CD14-positive monocyte (primary cell): Measurements from ENCODE around the gene SLC10A4. TPM values are rescaled to one million over a fixed set of nuclear protein-coding genes. Genes with fewer than 3 reads are reported as not detected.

Experiments
- DNase-seq, 3 donors: peaks; one replicate each; pipeline ENCODE4 v3.0.0-alpha.2; 2011 to 2022
- H2AFZ ChIP-seq: 2 replicates; pipeline ENCODE4 v1.6.0; 2012; ENCODE audit warnings: mild to moderate bottlenecking, low read depth, low read length, inconsistent platforms; ENCODE audit not compliant: insufficient read depth, poor library complexity, severe bottlenecking
- H3K27ac ChIP-seq, 2 donors: 1 replicate in 1 of 2; 2 replicates in 1 of 2; pipeline ENCODE4 v1.5.1; 2012 to 2013; ENCODE audit warnings: low read length in 2 of 2, control low read depth in 1 of 2, inconsistent platforms in 1 of 2, low read depth in 1 of 2, mild to moderate bottlenecking in 1 of 2
- H3K27me3 ChIP-seq, 2 donors: one replicate each; pipeline versions ENCODE4 v1.6.0 to v1.6.1; 2011 to 2013; ENCODE audit warnings: low read length in 2 of 2; ENCODE audit not compliant: control insufficient read depth in 2 of 2, insufficient read depth in 2 of 2
- H3K36me3 ChIP-seq, 2 donors: replicated peaks in 1 of 2; 1 replicate in 1 of 2; 2 replicates in 1 of 2; pipeline versions ENCODE4 v1.5.1 to v1.6.1; 2012 to 2013; ENCODE audit warnings: low read length in 2 of 2, control low read depth in 1 of 2, inconsistent platforms in 1 of 2, mild to moderate bottlenecking in 1 of 2; ENCODE audit not compliant: insufficient read depth in 2 of 2, control insufficient read depth in 1 of 2
- H3K4me1 ChIP-seq, 2 donors: 1 replicate in 1 of 2; 2 replicates in 1 of 2; pipeline versions ENCODE4 v1.5.1 to v1.6.1; 2012 to 2013; ENCODE audit warnings: low read length in 2 of 2, control low read depth in 1 of 2, inconsistent platforms in 1 of 2, mild to moderate bottlenecking in 1 of 2, moderate library complexity in 1 of 2; ENCODE audit not compliant: insufficient read depth in 2 of 2, control insufficient read depth in 1 of 2
- H3K4me2 ChIP-seq: replicated peaks from 2 replicates; pipeline ENCODE3; 2012; ENCODE audit warnings: low read length, moderate library complexity, mild to moderate bottlenecking; ENCODE audit not compliant: poor library complexity, severe bottlenecking; ENCODE audit errors: extremely low read depth
- H3K4me3 ChIP-seq, 3 experiments: fragments of 200-600 bp in 1 of 3; sonication (generic) in 1 of 3; replicated peaks in 1 of 3; 1 replicate in 2 of 3; 2 replicates in 1 of 3; pipeline ENCODE4 v1.5.1; 2011 to 2013; ENCODE audit warnings: low read length in 3 of 3, mild to moderate bottlenecking in 3 of 3, control low read depth in 2 of 3, low read depth in 2 of 3, inconsistent platforms in 1 of 3, moderate library complexity in 1 of 3
- H3K79me2 ChIP-seq: 2 replicates; pipeline ENCODE4 v1.6.0; 2012; ENCODE audit warnings: mild to moderate bottlenecking, control low read depth, inconsistent platforms, low read length, moderate library complexity; ENCODE audit not compliant: insufficient read depth
- H3K9ac ChIP-seq: 2 replicates; pipeline ENCODE4 v1.6.0; 2017; ENCODE audit warnings: low read length, mild to moderate bottlenecking; ENCODE audit not compliant: insufficient read depth, poor library complexity, severe bottlenecking
- H3K9me3 ChIP-seq, 2 donors: replicated peaks in 1 of 2; 1 replicate in 1 of 2; 2 replicates in 1 of 2; pipeline versions ENCODE4 v1.5.1 to v1.6.1; 2012 to 2013; ENCODE audit warnings: low read length in 2 of 2, control low read depth in 1 of 2; ENCODE audit not compliant: control insufficient read depth in 1 of 2, insufficient read depth in 1 of 2
- H4K20me1 ChIP-seq: 2 replicates; pipeline ENCODE4 v1.6.0; 2012; ENCODE audit warnings: mild to moderate bottlenecking, low read length, control low read depth, moderate library complexity; ENCODE audit not compliant: insufficient read depth
- H3K27ac Mint-ChIP-seq, 7 donors: one replicate each; pipeline ENCODE4 v1.8.0; 2020; ENCODE audit warnings: mild to moderate bottlenecking in 7 of 7, mixed read lengths in 7 of 7, moderate library complexity in 6 of 7, inconsistent platforms in 2 of 7
- H3K27me3 Mint-ChIP-seq, 3 donors: one replicate each; pipeline ENCODE4 v1.8.0; 2021 to 2022; ENCODE audit warnings: low read depth in 3 of 3, mild to moderate bottlenecking in 3 of 3, mixed read lengths in 3 of 3, moderate library complexity in 3 of 3, inconsistent platforms in 1 of 3
- H3K36me3 Mint-ChIP-seq, 2 donors: one replicate each; pipeline ENCODE4 v1.8.0; 2020; ENCODE audit warnings: mixed read lengths in 2 of 2, inconsistent platforms in 1 of 2, mild to moderate bottlenecking in 1 of 2
- H3K4me1 Mint-ChIP-seq: one replicate; pipeline ENCODE4 v1.8.0; 2020; ENCODE audit warnings: mild to moderate bottlenecking, mixed read lengths
- H3K4me3 Mint-ChIP-seq, 2 donors: one replicate each; pipeline ENCODE4 v1.8.0; 2020; ENCODE audit warnings: mild to moderate bottlenecking in 2 of 2, mixed read lengths in 2 of 2, moderate library complexity in 1 of 2
- H3K9me3 Mint-ChIP-seq, 7 donors: one replicate each; pipeline ENCODE4 v1.8.0; 2020 to 2022; ENCODE audit warnings: mixed read lengths in 7 of 7, mild to moderate bottlenecking in 6 of 7, moderate library complexity in 6 of 7, inconsistent platforms in 2 of 7
- WGBS: methylation state at CpG from one replicate; pipeline ENCODE4 v1.1.5; 2013; ENCODE audit warnings: missing lambda C conversion rate; ENCODE audit not compliant: insufficient coverage; 5-methylcytosine and 5-hydroxymethylcytosine counted together
- intact Hi-C, 2 donors: fragments of 100-400 bp; cut with micrococcal nuclease; formaldehyde crosslinking; loops; one replicate each; pipeline versions ENCODE4 v1.15.0 to v1.15.1; 2023
- polyA plus RNA-seq, 3 donors: library from polyadenylated mRNA; depleted of rRNA in 1 of 3; unstranded in 2 of 3; stranded (reverse) in 1 of 3; fragments of 300-500 nt in 2 of 3; fragments of >200 nt in 1 of 3; fragmentation: Illumina TruSeq in 2 of 3; gene quantifications; 1 replicate in 2 of 3; 2 replicates in 1 of 3; pipeline ENCODE4 v1.2.3, GENCODE V29; 2012 to 2021
- TF ChIP-seq, protein P1 (sequence below): fragments of 200-600 bp; IDR thresholded peaks from one replicate; pipeline ENCODE4 v1.8.0; 2022; ENCODE audit warnings: antibody characterized with exemption, mild to moderate bottlenecking

The SLC10A4 gene
- polyA plus RNA-seq, 3 donors = not detected

DNA sequence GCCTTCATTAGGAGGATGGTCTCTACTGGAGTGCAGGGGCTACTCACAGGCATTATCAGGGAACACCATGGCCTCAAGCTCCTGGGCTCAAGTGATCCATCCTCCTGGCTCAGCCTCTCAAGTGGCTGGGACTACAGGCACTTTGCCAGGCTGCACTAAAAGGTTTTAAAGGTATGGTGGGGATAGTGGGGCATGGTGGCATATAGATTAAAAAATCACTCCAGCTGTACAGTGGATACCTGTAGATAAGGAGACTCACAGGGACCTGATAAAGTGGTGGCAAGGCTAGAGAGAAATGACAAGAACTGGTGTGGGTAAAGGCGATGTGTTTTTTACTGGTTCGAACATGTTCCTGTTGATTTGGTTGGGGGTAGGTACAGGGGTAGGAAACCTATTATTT, 12.8 kb downstream of the SLC10A4 start:
- H3K27me3 Mint-ChIP-seq = peaks cover 18 to 27% (median 22%) of the 10 kb centered on the region in 3 donors
- Histone ChIP-seq H3K36me3 (peaks cover 32 to 33% of the 10 kb centered on the region in 2 donors), H3K9me3 (peaks cover 0 to 3% of the 10 kb centered on the region in 2 donors), H4K20me1 (no peaks in the 10 kb centered on the region), H3K9ac (no peak overlapping the region), H3K4me2 (no peak overlapping the region), H3K4me1 (peaks cover 0 to 2% of the 10 kb centered on the region in 2 donors), H3K27ac (no peak overlapping the region), H3K79me2 (no peaks in the 10 kb centered on the region), H3K4me3 (no peak overlapping the region), H2AFZ (no peak overlapping the region), H3K27me3 (peaks cover 14 to 24% of the 10 kb centered on the region in 2 donors)
- WGBS = 100% methylated on average over 1 of the region's 2 CpGs
- TF ChIP-seq, protein P1, sequence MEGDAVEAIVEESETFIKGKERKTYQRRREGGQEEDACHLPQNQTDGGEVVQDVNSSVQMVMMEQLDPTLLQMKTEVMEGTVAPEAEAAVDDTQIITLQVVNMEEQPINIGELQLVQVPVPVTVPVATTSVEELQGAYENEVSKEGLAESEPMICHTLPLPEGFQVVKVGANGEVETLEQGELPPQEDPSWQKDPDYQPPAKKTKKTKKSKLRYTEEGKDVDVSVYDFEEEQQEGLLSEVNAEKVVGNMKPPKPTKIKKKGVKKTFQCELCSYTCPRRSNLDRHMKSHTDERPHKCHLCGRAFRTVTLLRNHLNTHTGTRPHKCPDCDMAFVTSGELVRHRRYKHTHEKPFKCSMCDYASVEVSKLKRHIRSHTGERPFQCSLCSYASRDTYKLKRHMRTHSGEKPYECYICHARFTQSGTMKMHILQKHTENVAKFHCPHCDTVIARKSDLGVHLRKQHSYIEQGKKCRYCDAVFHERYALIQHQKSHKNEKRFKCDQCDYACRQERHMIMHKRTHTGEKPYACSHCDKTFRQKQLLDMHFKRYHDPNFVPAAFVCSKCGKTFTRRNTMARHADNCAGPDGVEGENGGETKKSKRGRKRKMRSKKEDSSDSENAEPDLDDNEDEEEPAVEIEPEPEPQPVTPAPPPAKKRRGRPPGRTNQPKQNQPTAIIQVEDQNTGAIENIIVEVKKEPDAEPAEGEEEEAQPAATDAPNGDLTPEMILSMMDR = no peak
- no peak overlapping the region for H3K27ac Mint-ChIP-seq
- H3K4me1 Mint-ChIP-seq = no peaks in the 10 kb centered on the region
- H3K9me3 Mint-ChIP-seq = peaks cover 0 to 7% (median 2%) of the 10 kb centered on the region in 7 donors
- intact Hi-C loops = no loop called here
- DNase-seq = no peak
- peaks cover 35 to 41% of the 10 kb centered on the region in 2 donors for H3K36me3 Mint-ChIP-seq
- no peak overlapping the region for H3K4me3 Mint-ChIP-seq

DNA sequence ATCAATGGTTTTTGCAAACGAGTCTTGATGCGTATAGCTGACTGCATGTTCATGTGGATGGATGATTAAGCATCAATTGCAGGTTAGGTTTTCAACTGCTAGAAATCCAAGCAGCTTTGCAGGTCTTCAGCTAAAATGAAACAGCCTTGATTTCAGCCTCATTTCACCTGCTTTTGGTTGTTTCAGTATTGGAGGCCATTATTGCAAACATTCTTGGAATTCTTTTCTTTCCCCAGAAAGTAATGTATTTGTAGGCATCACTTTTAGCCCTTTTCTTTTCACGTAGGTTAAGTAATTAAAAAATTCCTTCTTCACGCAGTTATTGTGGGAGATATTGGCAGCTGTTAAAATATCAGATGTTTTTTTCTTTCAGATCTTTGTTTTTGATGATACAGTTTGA, 15.8 kb downstream of the SLC10A4 start:
- Histone ChIP-seq H3K79me2 (no peaks in the 10 kb centered on the region), H3K27me3 (peaks cover 0 to 4% of the 10 kb centered on the region in 2 donors), H3K9ac (no peak overlapping the region), H3K4me1 (no peaks in the 10 kb centered on the region), H3K9me3 (no peaks in the 10 kb centered on the region), H2AFZ (no peak overlapping the region), H3K36me3 (peaks cover 51 to 62% of the 10 kb centered on the region in 2 donors), H3K27ac (no peak overlapping the region), H3K4me3 (no peak overlapping the region), H3K4me2 (no peak overlapping the region), H4K20me1 (no peaks in the 10 kb centered on the region)
- no CpG with 5 or more reads among the region's 4 CpGs for WGBS
- intact Hi-C loops = no loop called here
- no peaks in the 10 kb centered on the region for H3K4me1 Mint-ChIP-seq
- H3K27ac Mint-ChIP-seq = no peak overlapping the region
- TF ChIP-seq, protein P1 = no peak
- H3K27me3 Mint-ChIP-seq = peaks cover 0 to 11% (median 0%) of the 10 kb centered on the region in 3 donors
- H3K36me3 Mint-ChIP-seq = peaks cover 50 to 55% of the 10 kb centered on the region in 2 donors
- DNase-seq = no peak
- no peak overlapping the region for H3K4me3 Mint-ChIP-seq
- no peaks in the 10 kb centered on the region for H3K9me3 Mint-ChIP-seq
